Natural killer cell (primary cell): Measurements from ENCODE around the gene MYCN. TPM values are rescaled to one million over a fixed set of nuclear protein-coding genes. Genes with fewer than 3 reads are reported as not detected.
"Not testable (repeated sequence)": the region's sequence is repeated elsewhere in the genome, so short reads cannot be mapped to it uniquely, and the experiment has no call there.

Experiments
- ATAC-seq, 3 donors: fragments of 150-1000 bp in 2 of 3; fragments of 200-7000 bp in 1 of 3; cut with Tn5 transposase; 1 replicate in 1 of 3; 2 replicates in 2 of 3; pipeline ENCODE4 v1.10.0; 2021; ENCODE audit warnings: mild to moderate bottlenecking in 2 of 3, moderate library complexity in 2 of 3
- DNase-seq, 2 donors: peaks; one replicate each; pipeline versions ENCODE4 v3.0.0 to v3.0.0-alpha.2; 2013 to 2021; ENCODE audit warnings: mixed read lengths in 1 of 2
- H3K27ac ChIP-seq: one replicate; pipeline ENCODE4 v1.5.1; 2013; ENCODE audit warnings: mild to moderate bottlenecking, low read length
- H3K27me3 ChIP-seq: one replicate; pipeline ENCODE4 v1.6.1; 2013; ENCODE audit warnings: low read length; ENCODE audit not compliant: control insufficient read depth, insufficient read depth
- H3K36me3 ChIP-seq: one replicate; pipeline ENCODE4 v1.6.1; 2013; ENCODE audit warnings: low read length; ENCODE audit not compliant: control insufficient read depth, insufficient read depth
- H3K4me1 ChIP-seq: one replicate; pipeline ENCODE4 v1.6.1; 2013; ENCODE audit warnings: low read length; ENCODE audit not compliant: control insufficient read depth, insufficient read depth
- H3K4me3 ChIP-seq: one replicate; pipeline ENCODE4 v1.5.1; 2013; ENCODE audit warnings: low read length
- H3K9me3 ChIP-seq: one replicate; pipeline ENCODE4 v1.6.1; 2013; ENCODE audit warnings: low read length; ENCODE audit not compliant: control insufficient read depth, insufficient read depth
- H3K27ac Mint-ChIP-seq, 2 donors: one replicate each; pipeline ENCODE4 v1.8.0; 2022; ENCODE audit warnings: mild to moderate bottlenecking in 2 of 2, mixed read lengths in 2 of 2, moderate library complexity in 1 of 2
- H3K27me3 Mint-ChIP-seq, 2 donors: one replicate each; pipeline ENCODE4 v1.8.0; 2022; ENCODE audit warnings: low read depth in 2 of 2, mixed read lengths in 2 of 2
- H3K36me3 Mint-ChIP-seq: one replicate; pipeline ENCODE4 v1.8.0; 2022; ENCODE audit warnings: mixed read lengths
- H3K4me1 Mint-ChIP-seq, 2 donors: one replicate each; pipeline ENCODE4 v1.8.0; 2022; ENCODE audit warnings: mixed read lengths in 2 of 2
- H3K4me3 Mint-ChIP-seq: one replicate; pipeline ENCODE4 v1.8.0; 2022; ENCODE audit warnings: mild to moderate bottlenecking, moderate library complexity, mixed read lengths
- H3K9me3 Mint-ChIP-seq, 2 donors: one replicate each; pipeline ENCODE4 v1.8.0; 2022; ENCODE audit warnings: mixed read lengths in 2 of 2
- CTCF ChIP-seq: fragments of 200-600 bp; IDR thresholded peaks from one replicate; pipeline ENCODE4 v1.8.0; 2022; ENCODE audit warnings: antibody characterized with exemption
- WGBS: methylation state at CpG from one replicate; pipeline ENCODE4 v1.1.7; 2013; ENCODE audit warnings: missing lambda C conversion rate; ENCODE audit not compliant: insufficient coverage; 5-methylcytosine and 5-hydroxymethylcytosine counted together
- intact Hi-C: fragments of 100-400 bp; cut with micrococcal nuclease; formaldehyde crosslinking; loops from one replicate; pipeline ENCODE4 v1.14.2; 2022
- total RNA-seq, 4 donors: library from RNA; stranded (reverse); fragments of 120-200 nt in 1 of 4; gene quantifications; one replicate each; pipeline versions ENCODE4 v1.2.3 to v1.2.4, GENCODE V29; 2013 to 2022

MYCN gene
- total RNA-seq, 3 donors from 2014 or later (not counting 1 experiment from before 2014, with no cell fraction given) = 0.18 TPM; not detected in 2

GRCh38 chr2:15912203-15912602 is 28.1 kb upstream of the MYCN start:
- ATAC-seq (no peak), DNase-seq (no peak)
- Mint-ChIP-seq H3K4me3 (no peak overlapping the region), H3K9me3 (no peaks in the 10 kb centered on the region), H3K4me1 (no peaks in the 10 kb centered on the region), H3K36me3 (no peaks in the 10 kb centered on the region), H3K27ac (no peak overlapping the region), H3K27me3 (peaks cover 0 to 3% of the 10 kb centered on the region in 2 donors)
- Histone ChIP-seq H3K36me3 (no peaks in the 10 kb centered on the region), H3K4me1 (no peaks in the 10 kb centered on the region), H3K27ac (no peak overlapping the region), H3K4me3 (no peak overlapping the region), H3K27me3 (no peaks in the 10 kb centered on the region), H3K9me3 (no peaks in the 10 kb centered on the region)
- 95% methylated on average over 9 of the region's 10 CpGs for WGBS
- TF ChIP-seq CTCF = no peak
- intact Hi-C loops = no loop called here

- intact Hi-C loops = no loop called here
- peaks cover 0 to 3% of the 10 kb centered on the region in 2 donors for H3K27me3 Mint-ChIP-seq
- H3K36me3 ChIP-seq = no peaks in the 10 kb centered on the region
- no peaks in the 10 kb centered on the region for H3K36me3 Mint-ChIP-seq
- no peak overlapping the region for H3K4me3 Mint-ChIP-seq
- no peaks in the 10 kb centered on the region for H3K9me3 Mint-ChIP-seq
- H3K4me1 Mint-ChIP-seq = no peaks in the 10 kb centered on the region
- H3K27ac ChIP-seq = no peak overlapping the region
- 88% methylated on average over 9 of the region's 9 CpGs for WGBS
- no peaks in the 10 kb centered on the region for H3K4me1 ChIP-seq
- H3K9me3 ChIP-seq = no peaks in the 10 kb centered on the region
- no peak for DNase-seq
- TF ChIP-seq CTCF = no peak
- ATAC-seq = no peak
- no peak overlapping the region for H3K4me3 ChIP-seq
- no peaks in the 10 kb centered on the region for H3K27me3 ChIP-seq
- no peak overlapping the region for H3K27ac Mint-ChIP-seq
These were observed 27.2 kb upstream of the MYCN start for GRCh38 chr2:15913146-15913545.

- no peaks in the 10 kb centered on the region for H3K27me3 ChIP-seq
- Mint-ChIP-seq H3K27me3 (peaks cover 0 to 3% of the 10 kb centered on the region in 2 donors), H3K27ac (no peak overlapping the region), H3K4me1 (no peaks in the 10 kb centered on the region), H3K36me3 (no peaks in the 10 kb centered on the region), H3K9me3 (no peaks in the 10 kb centered on the region), H3K4me3 (no peak overlapping the region)
- no peak for TF ChIP-seq CTCF
- no peak overlapping the region for H3K27ac ChIP-seq
- no peaks in the 10 kb centered on the region for H3K36me3 ChIP-seq
- ATAC-seq (no peak), DNase-seq (no peak)
- 77% methylated on average over 10 of the region's 10 CpGs for WGBS
- no peak overlapping the region for H3K4me3 ChIP-seq
- no peaks in the 10 kb centered on the region for H3K9me3 ChIP-seq
- intact Hi-C loops = no loop called here
- no peaks in the 10 kb centered on the region for H3K4me1 ChIP-seq
These were observed 25.6 kb upstream of the MYCN start for GRCh38 chr2:15914596-15915385.

GRCh38 chr2:15915546-15915945 is 24.8 kb upstream of the MYCN start:
- H3K4me1 Mint-ChIP-seq, H3K9me3 Mint-ChIP-seq, H3K27ac Mint-ChIP-seq, H3K27me3 ChIP-seq, H3K4me3 Mint-ChIP-seq, H3K27ac ChIP-seq, H3K4me1 ChIP-seq, intact Hi-C loops, H3K4me3 ChIP-seq, H3K9me3 ChIP-seq, H3K27me3 Mint-ChIP-seq, DNase-seq, ATAC-seq, H3K36me3 Mint-ChIP-seq, H3K36me3 ChIP-seq: not testable (repeated sequence)
- 96% methylated on average over 2 of the region's 4 CpGs for WGBS
